Activated CD4-positive, alpha-beta memory T cell treated with anti-CD3 and anti-CD28 coated beads, Interleukin-2, amount 10 ng/mL, durations not matched to agents 7 days and 5 days (primary cell): ENCODE data around the gene MAP3K10. TPM values are rescaled to one million over a fixed set of nuclear protein-coding genes. Genes with fewer than 3 reads are reported as not detected.

Experiments
- CTCF ChIA-PET: fragments of 350-600 bp; sonication (Branson Sonifier 250); formaldehyde crosslinking; loops from one replicate; lab custom pipeline; 2021; ENCODE audit warnings: antibody characterized with exemption, inconsistent platforms; lab: Charles Lee
- POLR2A ChIA-PET: fragments of 350-600 bp; sonication (Branson Sonifier 250); formaldehyde crosslinking; loops from one replicate; lab custom pipeline; 2021; ENCODE audit warnings: antibody characterized with exemption; lab: Charles Lee
- DNase-seq: peaks from one replicate; pipeline ENCODE4 v3.0.0-alpha.2; 2020
- H3K27ac Mint-ChIP-seq: one replicate; pipeline ENCODE4 v1.8.0; 2021; ENCODE audit warnings: mild to moderate bottlenecking, mixed read lengths
- H3K27me3 Mint-ChIP-seq: one replicate; pipeline ENCODE4 v1.8.0; 2021; ENCODE audit warnings: mixed read lengths
- H3K36me3 Mint-ChIP-seq: one replicate; pipeline ENCODE4 v1.8.0; 2021; ENCODE audit warnings: low read depth, mixed read lengths
- H3K4me1 Mint-ChIP-seq: one replicate; pipeline ENCODE4 v1.8.0; 2021; ENCODE audit warnings: mixed read lengths
- H3K4me3 Mint-ChIP-seq: one replicate; pipeline ENCODE4 v1.8.0; 2021; ENCODE audit warnings: mild to moderate bottlenecking, mixed read lengths
- H3K9me3 Mint-ChIP-seq: one replicate; pipeline ENCODE4 v1.8.0; 2021; ENCODE audit warnings: mixed read lengths
- total RNA-seq, 2 experiments: library from RNA; stranded (reverse); gene quantifications; one replicate each; pipeline ENCODE4 v1.2.3, GENCODE V29; 2021

The MAP3K10 gene
- total RNA-seq, 2 experiments from 2014 or later: 17.3 to 18.0 TPM

GRCh38 chr19:40244579-40245317 is 53.5 kb downstream of the MAP3K10 start:
- CTCF ChIA-PET: interaction anchor here (0.7 kb wide), 1 partner anchor 91 kb away, joined by 3 read pairs; no protein-coding TSS in a partner anchor
- DNase-seq: no peak
- Mint-ChIP-seq H3K27me3 (no peaks in the 10 kb centered on the region), H3K4me3 (no peak overlapping the region), H3K9me3 (no peaks in the 10 kb centered on the region), H3K36me3 (peaks cover 9% of the 10 kb centered on the region), H3K27ac (no peak overlapping the region), H3K4me1 (no peaks in the 10 kb centered on the region)
- POLR2A ChIA-PET: no interaction called here

- DNase-seq: no peak
- Mint-ChIP-seq H3K36me3 (peaks cover 10% of the 10 kb centered on the region), H3K27me3 (no peaks in the 10 kb centered on the region), H3K4me3 (no peak overlapping the region), H3K4me1 (no peaks in the 10 kb centered on the region), H3K9me3 (no peaks in the 10 kb centered on the region), H3K27ac (no peak overlapping the region)
- CTCF ChIA-PET: no interaction called here
- POLR2A ChIA-PET: no interaction called here
These were observed 54.4 kb downstream of the MAP3K10 start for GRCh38 chr19:40245506-40246128.

- H3K27me3 Mint-ChIP-seq: no peaks in the 10 kb centered on the region
- no peaks in the 10 kb centered on the region for H3K9me3 Mint-ChIP-seq
- H3K4me1 Mint-ChIP-seq: no peaks in the 10 kb centered on the region
- peaks cover 9% of the 10 kb centered on the region for H3K36me3 Mint-ChIP-seq
- DNase-seq: no peak
- POLR2A ChIA-PET: no interaction called here
- CTCF ChIA-PET: no interaction called here
- H3K4me3 Mint-ChIP-seq: no peak overlapping the region
- H3K27ac Mint-ChIP-seq: no peak overlapping the region
These were observed 55.3 kb downstream of the MAP3K10 start for GRCh38 chr19:40246292-40247073.

GRCh38 chr19:40247178-40247577 is 56.0 kb downstream of the MAP3K10 start:
- H3K4me3 Mint-ChIP-seq: no peak overlapping the region
- H3K27ac Mint-ChIP-seq: no peak overlapping the region
- H3K9me3 Mint-ChIP-seq: no peaks in the 10 kb centered on the region
- H3K4me1 Mint-ChIP-seq: no peaks in the 10 kb centered on the region
- ChIA-PET POLR2A (no interaction called here), CTCF (no interaction called here)
- H3K36me3 Mint-ChIP-seq: peaks cover 12% of the 10 kb centered on the region
- no peak for DNase-seq
- H3K27me3 Mint-ChIP-seq: no peaks in the 10 kb centered on the region

GRCh38 chr19:40247735-40248262 is 56.6 kb downstream of the MAP3K10 start:
- no peak for DNase-seq
- Mint-ChIP-seq H3K27ac (no peak overlapping the region), H3K27me3 (no peaks in the 10 kb centered on the region), H3K4me3 (no peak overlapping the region), H3K9me3 (no peaks in the 10 kb centered on the region), H3K4me1 (no peaks in the 10 kb centered on the region), H3K36me3 (peaks cover 10% of the 10 kb centered on the region)
- ChIA-PET POLR2A (no interaction called here), CTCF (no interaction called here)

GRCh38 chr19:40249201-40249600 is 58.0 kb downstream of the MAP3K10 start:
- no peaks in the 10 kb centered on the region for H3K4me1 Mint-ChIP-seq
- H3K27me3 Mint-ChIP-seq: no peaks in the 10 kb centered on the region
- DNase-seq: no peak
- CTCF ChIA-PET: no interaction called here
- peaks cover 16% of the 10 kb centered on the region for H3K36me3 Mint-ChIP-seq
- POLR2A ChIA-PET: no interaction called here
- no peaks in the 10 kb centered on the region for H3K9me3 Mint-ChIP-seq
- H3K4me3 Mint-ChIP-seq: no peak overlapping the region
- no peak overlapping the region for H3K27ac Mint-ChIP-seq

GRCh38 chr19:40249781-40250180 is 58.6 kb downstream of the MAP3K10 start:
- ChIA-PET CTCF (no interaction called here), POLR2A (no interaction called here)
- no peaks in the 10 kb centered on the region for H3K27me3 Mint-ChIP-seq
- DNase-seq: no peak
- no peaks in the 10 kb centered on the region for H3K4me1 Mint-ChIP-seq
- H3K4me3 Mint-ChIP-seq: no peak overlapping the region
- no peak overlapping the region for H3K27ac Mint-ChIP-seq
- H3K9me3 Mint-ChIP-seq: no peaks in the 10 kb centered on the region
- peaks cover 17% of the 10 kb centered on the region for H3K36me3 Mint-ChIP-seq

GRCh38 chr19:40251244-40251643 is 60.0 kb downstream of the MAP3K10 start:
- H3K27ac Mint-ChIP-seq: no peak overlapping the region
- H3K4me3 Mint-ChIP-seq: no peak overlapping the region
- H3K36me3 Mint-ChIP-seq: peaks cover 32% of the 10 kb centered on the region
- CTCF ChIA-PET: no interaction called here
- POLR2A ChIA-PET: no interaction called here
- no peak for DNase-seq
- no peaks in the 10 kb centered on the region for H3K9me3 Mint-ChIP-seq
- H3K27me3 Mint-ChIP-seq: no peaks in the 10 kb centered on the region
- no peaks in the 10 kb centered on the region for H3K4me1 Mint-ChIP-seq

GRCh38 chr19:40251991-40252390 is 60.8 kb downstream of the MAP3K10 start:
- ChIA-PET POLR2A (no interaction called here), CTCF (no interaction called here)
- Mint-ChIP-seq H3K4me1 (no peaks in the 10 kb centered on the region), H3K4me3 (no peak overlapping the region), H3K27ac (no peak overlapping the region), H3K36me3 (peaks cover 36% of the 10 kb centered on the region), H3K9me3 (no peaks in the 10 kb centered on the region), H3K27me3 (no peaks in the 10 kb centered on the region)
- no peak for DNase-seq

DNA sequence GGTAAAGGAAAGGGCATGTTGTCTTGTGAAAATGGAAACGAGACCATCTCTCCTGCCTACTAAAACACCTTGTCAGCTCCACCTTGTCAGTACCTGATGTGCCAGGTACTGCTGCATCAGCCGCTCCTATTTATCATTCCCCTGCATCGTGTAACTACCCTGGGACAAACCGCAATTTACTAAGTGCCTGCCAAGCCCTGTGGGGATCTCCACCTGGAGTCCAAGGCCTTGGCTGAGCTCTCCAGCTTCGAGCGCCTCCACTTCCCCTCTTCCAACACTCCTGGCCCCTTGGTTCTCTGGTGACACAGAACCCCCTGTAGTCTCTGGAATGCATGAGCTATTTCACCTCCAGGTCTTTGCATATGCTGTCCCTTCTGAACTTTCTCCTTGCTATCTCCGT is 61.2 kb downstream of the MAP3K10 start:
- H3K4me3 Mint-ChIP-seq: no peak overlapping the region
- peaks cover 37% of the 10 kb centered on the region for H3K36me3 Mint-ChIP-seq
- H3K4me1 Mint-ChIP-seq: no peaks in the 10 kb centered on the region
- no peaks in the 10 kb centered on the region for H3K27me3 Mint-ChIP-seq
- no peak overlapping the region for H3K27ac Mint-ChIP-seq
- no peak for DNase-seq
- no peaks in the 10 kb centered on the region for H3K9me3 Mint-ChIP-seq
- ChIA-PET CTCF (no interaction called here), POLR2A (no interaction called here)

GRCh38 chr19:40253611-40254092 is 62.4 kb downstream of the MAP3K10 start:
- Mint-ChIP-seq H3K4me1 (no peaks in the 10 kb centered on the region), H3K4me3 (no peak overlapping the region), H3K27ac (no peak overlapping the region), H3K27me3 (no peaks in the 10 kb centered on the region), H3K9me3 (no peaks in the 10 kb centered on the region), H3K36me3 (peaks cover 39% of the 10 kb centered on the region)
- CTCF ChIA-PET: no interaction called here
- POLR2A ChIA-PET: no interaction called here
- no peak for DNase-seq

DNA sequence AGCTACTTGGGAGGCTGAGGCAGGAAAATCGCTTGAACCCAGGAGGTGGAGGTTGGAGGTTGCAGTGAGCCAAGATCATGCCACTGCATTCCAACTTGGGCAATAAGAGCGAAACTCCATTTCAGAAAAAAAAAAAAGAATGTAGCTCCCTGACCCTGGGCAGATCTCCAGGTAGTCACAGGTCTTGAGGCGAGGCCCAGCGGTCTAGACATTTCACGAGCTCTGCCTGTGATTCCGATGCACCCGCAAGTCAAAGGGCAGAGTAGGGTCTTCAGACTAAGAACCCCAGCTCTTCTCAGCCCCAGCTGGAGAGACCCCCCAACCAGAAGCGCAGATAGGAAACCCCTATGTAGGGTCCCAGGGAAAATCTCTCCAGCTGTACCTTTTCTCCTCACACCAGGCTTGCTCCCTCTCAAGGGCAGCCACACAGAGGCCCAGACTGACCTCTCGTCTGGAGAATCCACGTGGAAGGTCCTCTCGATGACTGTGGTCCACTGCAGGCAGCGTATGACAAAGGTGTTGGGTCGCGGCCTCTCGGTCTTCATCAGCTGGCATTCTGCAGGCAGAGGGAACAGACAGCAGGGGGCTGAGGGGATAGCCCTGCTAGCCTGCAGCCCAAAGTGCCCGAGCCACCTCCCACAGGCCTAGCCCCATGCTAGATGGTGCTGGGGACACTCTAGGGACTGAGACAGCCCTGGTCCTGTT is 63.6 kb downstream of the MAP3K10 start:
- CTCF ChIA-PET: no interaction called here
- Mint-ChIP-seq H3K27ac (no peak overlapping the region), H3K27me3 (no peaks in the 10 kb centered on the region), H3K36me3 (peaks cover 38% of the 10 kb centered on the region), H3K4me1 (no peaks in the 10 kb centered on the region), H3K9me3 (no peaks in the 10 kb centered on the region), H3K4me3 (no peak overlapping the region)
- DNase-seq: no peak
- POLR2A ChIA-PET: no interaction called here
